Measurements from ENCODE around the gene PSMA8.
"Not testable (repeated sequence)": the region's sequence is repeated elsewhere in the genome, so short reads cannot be mapped to it uniquely, and the experiment has no call there.

The PSMA8 gene

DNA sequence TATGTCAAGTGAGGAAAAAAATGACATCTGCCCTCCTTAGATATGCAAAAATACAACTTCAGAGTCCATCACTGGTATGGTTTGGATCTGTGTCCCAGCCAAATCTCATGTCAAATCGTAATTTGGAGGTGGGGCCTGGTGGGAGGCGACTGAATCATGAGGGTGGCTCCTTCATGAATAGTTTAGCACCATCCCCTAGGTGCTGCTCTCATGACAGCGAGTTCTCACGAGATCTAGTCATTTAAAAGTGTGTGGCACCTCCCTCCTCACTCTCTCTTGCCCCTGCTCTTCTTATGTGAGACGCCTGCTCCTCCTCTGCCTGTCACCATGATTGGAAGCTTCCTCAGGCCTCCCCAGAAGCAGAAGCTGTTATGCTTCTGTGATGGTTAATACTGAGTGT lies 5.9 kb upstream of the PSMA8 start (continued):
- TF ChIP-seq, protein P1, sequence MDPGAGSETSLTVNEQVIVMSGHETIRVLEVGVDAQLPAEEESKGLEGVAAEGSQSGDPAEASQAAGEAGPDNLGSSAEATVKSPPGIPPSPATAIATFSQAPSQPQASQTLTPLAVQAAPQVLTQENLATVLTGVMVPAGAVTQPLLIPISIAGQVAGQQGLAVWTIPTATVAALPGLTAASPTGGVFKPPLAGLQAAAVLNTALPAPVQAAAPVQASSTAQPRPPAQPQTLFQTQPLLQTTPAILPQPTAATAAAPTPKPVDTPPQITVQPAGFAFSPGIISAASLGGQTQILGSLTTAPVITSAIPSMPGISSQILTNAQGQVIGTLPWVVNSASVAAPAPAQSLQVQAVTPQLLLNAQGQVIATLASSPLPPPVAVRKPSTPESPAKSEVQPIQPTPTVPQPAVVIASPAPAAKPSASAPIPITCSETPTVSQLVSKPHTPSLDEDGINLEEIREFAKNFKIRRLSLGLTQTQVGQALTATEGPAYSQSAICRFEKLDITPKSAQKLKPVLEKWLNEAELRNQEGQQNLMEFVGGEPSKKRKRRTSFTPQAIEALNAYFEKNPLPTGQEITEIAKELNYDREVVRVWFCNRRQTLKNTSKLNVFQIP (CRISPR knock-in tag; IDR thresholded peaks at IDR 0.05; ENCODE audit: borderline replicate concordance, low read depth), result no peak
- TF ChIP-seq BACH2 (CRISPR knock-in tag; IDR thresholded peaks at IDR 0.05; ENCODE audit: borderline replicate concordance) (no peak), CREB5 (CRISPR knock-in tag; IDR thresholded peaks at IDR 0.05; ENCODE audit: low read depth) (no peak)
- TF ChIP-seq, protein P2, sequence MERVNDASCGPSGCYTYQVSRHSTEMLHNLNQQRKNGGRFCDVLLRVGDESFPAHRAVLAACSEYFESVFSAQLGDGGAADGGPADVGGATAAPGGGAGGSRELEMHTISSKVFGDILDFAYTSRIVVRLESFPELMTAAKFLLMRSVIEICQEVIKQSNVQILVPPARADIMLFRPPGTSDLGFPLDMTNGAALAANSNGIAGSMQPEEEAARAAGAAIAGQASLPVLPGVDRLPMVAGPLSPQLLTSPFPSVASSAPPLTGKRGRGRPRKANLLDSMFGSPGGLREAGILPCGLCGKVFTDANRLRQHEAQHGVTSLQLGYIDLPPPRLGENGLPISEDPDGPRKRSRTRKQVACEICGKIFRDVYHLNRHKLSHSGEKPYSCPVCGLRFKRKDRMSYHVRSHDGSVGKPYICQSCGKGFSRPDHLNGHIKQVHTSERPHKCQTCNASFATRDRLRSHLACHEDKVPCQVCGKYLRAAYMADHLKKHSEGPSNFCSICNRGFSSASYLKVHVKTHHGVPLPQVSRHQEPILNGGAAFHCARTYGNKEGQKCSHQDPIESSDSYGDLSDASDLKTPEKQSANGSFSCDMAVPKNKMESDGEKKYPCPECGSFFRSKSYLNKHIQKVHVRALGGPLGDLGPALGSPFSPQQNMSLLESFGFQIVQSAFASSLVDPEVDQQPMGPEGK (CRISPR knock-in tag; IDR thresholded peaks at IDR 0.05; ENCODE audit: borderline replicate concordance), result no peak

- ATAC-seq, result not testable (repeated sequence)
These were observed 5.5 kb upstream of the PSMA8 start for GRCh38 chr18:26128192-26128591.

- no peak for ATAC-seq
- TF ChIP-seq ZNF8 (CRISPR knock-in tag; IDR thresholded peaks at IDR 0.05) (no peak), TCF4 (CRISPR knock-in tag; IDR thresholded peaks at IDR 0.05; ENCODE audit: borderline replicate concordance) (no peak), TOX (CRISPR knock-in tag; IDR thresholded peaks at IDR 0.05; ENCODE audit: borderline replicate concordance) (no peak), ESRRG (CRISPR knock-in tag; IDR thresholded peaks at IDR 0.05) (no peak), OSR1 (CRISPR knock-in tag; IDR thresholded peaks at IDR 0.05) (no peak), BACH2 (CRISPR knock-in tag; IDR thresholded peaks at IDR 0.05; ENCODE audit: borderline replicate concordance) (no peak), TSHZ2 (CRISPR knock-in tag; IDR thresholded peaks at IDR 0.05) (no peak), GLIS3 (CRISPR knock-in tag; IDR thresholded peaks at IDR 0.05) (no peak), SNAI2 (CRISPR knock-in tag; IDR thresholded peaks at IDR 0.05) (no peak), CSRNP3 (CRISPR knock-in tag; IDR thresholded peaks at IDR 0.05) (no peak), ISL1 (CRISPR knock-in tag; IDR thresholded peaks at IDR 0.05) (no peak), RARB (CRISPR knock-in tag; IDR thresholded peaks at IDR 0.05) (no peak), CSDC2 (CRISPR knock-in tag; IDR thresholded peaks at IDR 0.05) (no peak), PPARA (CRISPR knock-in tag; IDR thresholded peaks at IDR 0.05; ENCODE audit: borderline replicate concordance) (no peak), ZFP3 (CRISPR knock-in tag; IDR thresholded peaks at IDR 0.05) (no peak), CREB5 (CRISPR knock-in tag; IDR thresholded peaks at IDR 0.05; ENCODE audit: low read depth) (no peak), ZNF565 (CRISPR knock-in tag; conservative IDR thresholded peaks at IDR 0.05; ENCODE audit: low read depth) (no peak)
- TF ChIP-seq, protein P1 (CRISPR knock-in tag; IDR thresholded peaks at IDR 0.05; ENCODE audit: borderline replicate concordance, low read depth), result no peak
These were observed 438 bp downstream of the PSMA8 start for GRCh38 chr18:26134107-26134506.

Data from SK-N-SH treated with all-trans-retinoic acid at 6 μM for 48 hours (cell line).